Panc1 (cell line): ENCODE data around the gene ESR2. TPM values are rescaled to one million over a fixed set of nuclear protein-coding genes. Genes with fewer than 3 reads are reported as not detected.

Experiments
- ATAC-seq: fragments of 200-7000 bp; cut with Tn5 transposase; 2 replicates; pipeline ENCODE4 v1.9.1; 2020; ENCODE audit warnings: mild to moderate bottlenecking, moderate library complexity
- BruUV-seq: library from RNA; stranded (reverse); fragments of 400-500 nt; replicated peaks from 2 replicates; lab custom pipeline; 2021; lab: Mats Ljungman, UMichigan
- CTCF ChIA-PET: fragments of 300-600 bp; sonication (Branson Sonifier 250); formaldehyde crosslinking; loops from one replicate; lab custom pipeline; 2022; ENCODE audit warnings: antibody characterized with exemption; lab: Charles Lee
- POLR2A ChIA-PET: fragments of 300-600 bp; sonication (Branson Sonifier 250); formaldehyde crosslinking; loops from one replicate; lab custom pipeline; 2022; ENCODE audit warnings: antibody characterized with exemption; lab: Charles Lee
- DNase-seq: peaks from one replicate; pipeline ENCODE4 v3.0.0-alpha.2; 2010; ENCODE audit warnings: low read depth, low spot score
- H3K27ac ChIP-seq: 2 replicates; pipeline ENCODE4 v1.5.1; 2011; ENCODE audit warnings: mild to moderate bottlenecking, low read length, inconsistent platforms
- H3K27me3 ChIP-seq: fragments of 200-500 bp; sonication (Bioruptor generic); 2 replicates; pipeline ENCODE4 v1.6.0; 2014; ENCODE audit warnings: low read length, inconsistent platforms; ENCODE audit not compliant: control insufficient read depth, insufficient read depth
- H3K36me3 ChIP-seq: fragments of 200-500 bp; sonication (Bioruptor generic); 2 replicates; pipeline ENCODE4 v1.5.1; 2014; ENCODE audit warnings: inconsistent platforms, mild to moderate bottlenecking, low read length, moderate library complexity; ENCODE audit not compliant: control insufficient read depth, insufficient read depth
- H3K4me1 ChIP-seq: 2 replicates; pipeline ENCODE4 v1.5.1; 2011; ENCODE audit warnings: inconsistent platforms, mild to moderate bottlenecking, low read length, moderate library complexity; ENCODE audit not compliant: control insufficient read depth, insufficient read depth
- H3K4me3 ChIP-seq, 2 experiments: 2 replicates each; pipeline ENCODE4 v1.5.1; 2011 to 2012; ENCODE audit warnings: low read depth in 2 of 2, low read length in 2 of 2, mild to moderate bottlenecking in 2 of 2, inconsistent platforms in 1 of 2, moderate library complexity in 1 of 2
- H3K9me3 ChIP-seq: fragments of 200-500 bp; sonication (Bioruptor generic); 2 replicates; pipeline ENCODE4 v1.5.1; 2014; ENCODE audit warnings: low read depth, mild to moderate bottlenecking, inconsistent platforms, low read length, moderate library complexity; ENCODE audit not compliant: control insufficient read depth, insufficient read depth
- CTCF ChIP-seq: fragments of 450-650 bp; IDR thresholded peaks from 2 replicates; pipeline ENCODE4 v1.5.1; 2017; ENCODE audit warnings: mild to moderate bottlenecking
- POLR2AphosphoS5 ChIP-seq: IDR thresholded peaks from 2 replicates; pipeline ENCODE4 v1.6.1; 2012; ENCODE audit warnings: mild to moderate bottlenecking, low read depth, low read length, moderate library complexity
- REST ChIP-seq, 2 experiments: IDR thresholded peaks; 2 replicates each; pipeline ENCODE4 v1.6.1; 2011 to 2012; ENCODE audit warnings: low read depth in 2 of 2, control low read depth in 1 of 2, low read length in 1 of 2, mild to moderate bottlenecking in 1 of 2, moderate library complexity in 1 of 2; ENCODE audit not compliant: insufficient read depth in 1 of 2
- SIN3A ChIP-seq: IDR thresholded peaks from 2 replicates; pipeline ENCODE4 v1.6.1; 2012; ENCODE audit warnings: low read depth, mild to moderate bottlenecking, low read length, moderate library complexity, borderline replicate concordance; ENCODE audit not compliant: insufficient read depth
- TCF7L2 ChIP-seq: IDR thresholded peaks from 2 replicates; pipeline ENCODE4 v1.6.1; 2011; ENCODE audit warnings: mild to moderate bottlenecking, low read depth, low read length, inconsistent platforms
- in situ Hi-C: cut with HindIII; loops from 2 replicates; pipeline ENCODE4 v1.10.0; 2016; ENCODE audit warnings: low sequenced_read_pairs, low pct_unique_long_range_greater_than_20kb
- intact Hi-C: fragments of 100-400 bp; cut with micrococcal nuclease; formaldehyde crosslinking; loops from one replicate; pipeline ENCODE4 v1.10.0; 2022; ENCODE audit not compliant: unreplicated experiment
- total RNA-seq: library from RNA; stranded (reverse); gene quantifications from one replicate; pipeline ENCODE4 v1.2.1, GENCODE V29; 2021; ENCODE audit not compliant: unreplicated experiment

ESR2 gene
- total RNA-seq, 1 experiment from 2014 or later = not detected

- DNase-seq (peak; percentile 32), ATAC-seq (peak; percentile 87)
- in situ Hi-C loops = no loop called here
- ChIA-PET CTCF (interaction anchor here (0.6 to 0.7 kb wide), 4 partner anchors 21 to 402 kb away, joined by 3 to 5 read pairs (median 3); no protein-coding TSS in a partner anchor), POLR2A (no interaction called here)
- Histone ChIP-seq H3K4me3 (no peak overlapping the region), H3K9me3 (no peaks in the 10 kb centered on the region), H3K4me1 (no peaks in the 10 kb centered on the region), H3K27ac (no peak overlapping the region), H3K36me3 (no peaks in the 10 kb centered on the region), H3K27me3 (no peaks in the 10 kb centered on the region)
- intact Hi-C loops = loop anchor here (1.0 kb wide), 1 partner anchor 503 kb away; no protein-coding TSS in a partner anchor
- TF ChIP-seq CTCF = peak; percentile 77
- TF ChIP-seq REST (IDR thresholded peaks at IDR 0.05; ENCODE audit: insufficient read depth in 1 of 2, low read depth in 2 of 2, low read length in 1 of 2) = no peak
- no TSS peak for BruUV-seq
Measured at GRCh38 chr14:64303471-64303917, 9.3 kb upstream of the ESR2 start.

GRCh38 chr14:64298773-64299172, 4.6 kb upstream of the ESR2 start:
- CTCF ChIA-PET = interaction anchor here (0.7 kb wide), 1 partner anchor 665 kb away, joined by 3 read pairs; no protein-coding TSS in a partner anchor
- intact Hi-C loops = no loop called here

More at GRCh38 chr14:64298773-64299172, 4.6 kb upstream of the ESR2 start:
- DNase-seq = no peak
- no peak for ATAC-seq
- in situ Hi-C loops = no loop called here
- no TSS peak for BruUV-seq
- no peak overlapping the region for H3K4me3 ChIP-seq
- H3K4me1 ChIP-seq = no peaks in the 10 kb centered on the region; the same call in 1 of the 2 replicates
- H3K36me3 ChIP-seq = no peaks in the 10 kb centered on the region
- H3K27ac ChIP-seq = no peak overlapping the region
- H3K9me3 ChIP-seq = no peaks in the 10 kb centered on the region
- TF ChIP-seq REST (IDR thresholded peaks at IDR 0.05; ENCODE audit: insufficient read depth in 1 of 2, low read depth in 2 of 2, low read length in 1 of 2) (no peak), POLR2AphosphoS5 (no peak), SIN3A (no peak), CTCF (no peak; the same call in 1 of the 2 replicates), TCF7L2 (no peak)
- H3K27me3 ChIP-seq = no peaks in the 10 kb centered on the region; the same call in 1 of the 2 replicates
- POLR2A ChIA-PET = no interaction called here
